Measurements from ENCODE around the gene PDE4D.

DNA sequence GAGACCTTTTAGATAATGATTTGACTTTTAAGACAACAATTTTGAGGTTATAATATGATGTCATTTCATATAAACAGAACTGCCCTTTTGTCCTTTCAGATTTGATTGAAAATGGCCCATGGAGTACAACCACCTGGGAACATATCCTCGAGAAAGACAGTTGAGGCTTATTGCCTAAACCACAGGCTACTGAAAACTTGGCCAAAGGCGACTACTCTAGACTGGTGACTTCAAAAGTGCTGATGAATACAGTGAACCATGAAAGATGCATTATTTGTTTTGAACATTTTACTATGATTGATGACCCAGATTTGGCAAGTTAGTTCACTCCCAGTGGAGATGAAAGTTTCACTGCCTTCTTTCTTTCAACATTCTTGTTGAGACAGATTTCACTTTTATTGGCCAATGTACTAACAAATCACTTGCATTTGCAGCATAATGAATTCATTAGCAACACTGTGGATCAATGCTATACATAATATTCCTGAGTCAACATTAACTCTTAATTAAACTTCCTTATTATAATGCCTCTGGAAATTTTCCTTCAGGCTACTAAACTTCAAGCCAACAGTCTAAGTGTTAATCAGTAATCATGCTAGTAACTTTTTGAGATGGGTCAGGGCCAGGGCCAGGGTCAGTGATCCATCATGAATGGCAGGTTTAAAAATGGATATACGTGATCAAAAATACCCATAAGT, 830.4 kb downstream of the PDE4D start:
- TF ChIP-seq GATA2 (IDR thresholded peaks at IDR 0.05; ENCODE audit: insufficient read depth, insufficient read length, low read depth, low read length): no peak
- TF ChIP-seq, protein P1, sequence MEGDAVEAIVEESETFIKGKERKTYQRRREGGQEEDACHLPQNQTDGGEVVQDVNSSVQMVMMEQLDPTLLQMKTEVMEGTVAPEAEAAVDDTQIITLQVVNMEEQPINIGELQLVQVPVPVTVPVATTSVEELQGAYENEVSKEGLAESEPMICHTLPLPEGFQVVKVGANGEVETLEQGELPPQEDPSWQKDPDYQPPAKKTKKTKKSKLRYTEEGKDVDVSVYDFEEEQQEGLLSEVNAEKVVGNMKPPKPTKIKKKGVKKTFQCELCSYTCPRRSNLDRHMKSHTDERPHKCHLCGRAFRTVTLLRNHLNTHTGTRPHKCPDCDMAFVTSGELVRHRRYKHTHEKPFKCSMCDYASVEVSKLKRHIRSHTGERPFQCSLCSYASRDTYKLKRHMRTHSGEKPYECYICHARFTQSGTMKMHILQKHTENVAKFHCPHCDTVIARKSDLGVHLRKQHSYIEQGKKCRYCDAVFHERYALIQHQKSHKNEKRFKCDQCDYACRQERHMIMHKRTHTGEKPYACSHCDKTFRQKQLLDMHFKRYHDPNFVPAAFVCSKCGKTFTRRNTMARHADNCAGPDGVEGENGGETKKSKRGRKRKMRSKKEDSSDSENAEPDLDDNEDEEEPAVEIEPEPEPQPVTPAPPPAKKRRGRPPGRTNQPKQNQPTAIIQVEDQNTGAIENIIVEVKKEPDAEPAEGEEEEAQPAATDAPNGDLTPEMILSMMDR (IDR thresholded peaks at IDR 0.05; ENCODE audit: extremely low read depth in 1 of 2, insufficient read depth in 1 of 2, low read depth in 1 of 2, low read length in 2 of 2): no peak
- no peak for TF ChIP-seq POLR2AphosphoS5 (IDR thresholded peaks at IDR 0.05; ENCODE audit: insufficient read depth, low read depth, low read length)
- no peak for TF ChIP-seq POLR2A (IDR thresholded peaks at IDR 0.05; ENCODE audit: low read depth, low read length)
- TF ChIP-seq, protein P2, sequence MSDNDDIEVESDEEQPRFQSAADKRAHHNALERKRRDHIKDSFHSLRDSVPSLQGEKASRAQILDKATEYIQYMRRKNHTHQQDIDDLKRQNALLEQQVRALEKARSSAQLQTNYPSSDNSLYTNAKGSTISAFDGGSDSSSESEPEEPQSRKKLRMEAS (IDR thresholded peaks at IDR 0.05; ENCODE audit: insufficient read depth, insufficient read length): no peak
- TF ChIP-seq EZH2 (IDR thresholded peaks at IDR 0.05; ENCODE audit: borderline replicate concordance, low read depth, low read length, severe bottlenecking): no peak
- no peak for TF ChIP-seq FOS (IDR thresholded peaks at IDR 0.05; ENCODE audit: borderline replicate concordance, insufficient read depth, low read length)
- no peak for TF ChIP-seq MYC (IDR thresholded peaks at IDR 0.05; ENCODE audit: low read depth, low read length)

Measured in endothelial cell of umbilical vein (primary cell).